Endothelial cell (in vitro differentiated cells): ENCODE data around the gene CLDN20. TPM values are rescaled to one million over a fixed set of nuclear protein-coding genes. Genes with fewer than 3 reads are reported as not detected.

Experiments
- DNase-seq: peaks from one replicate; pipeline ENCODE4 v3.0.0; 2021; ENCODE audit warnings: low spot score
- H3K27ac Mint-ChIP-seq: one replicate; pipeline ENCODE4 v1.8.0; 2021; ENCODE audit warnings: mixed read lengths, inconsistent platforms; ENCODE audit not compliant: unreplicated experiment
- H3K27me3 Mint-ChIP-seq: one replicate; pipeline ENCODE4 v1.8.0; 2021; ENCODE audit warnings: mild to moderate bottlenecking, moderate library complexity, mixed read lengths, inconsistent platforms; ENCODE audit not compliant: unreplicated experiment
- H3K36me3 Mint-ChIP-seq: one replicate; pipeline ENCODE4 v1.8.0; 2021; ENCODE audit warnings: mild to moderate bottlenecking, low read depth, mixed read lengths, inconsistent platforms; ENCODE audit not compliant: unreplicated experiment
- H3K4me1 Mint-ChIP-seq: one replicate; pipeline ENCODE4 v1.8.0; 2021; ENCODE audit warnings: mild to moderate bottlenecking, mixed read lengths, inconsistent platforms; ENCODE audit not compliant: unreplicated experiment
- H3K4me3 Mint-ChIP-seq: one replicate; pipeline ENCODE4 v1.8.0; 2021; ENCODE audit warnings: mild to moderate bottlenecking, mixed read lengths, inconsistent platforms; ENCODE audit not compliant: unreplicated experiment
- H3K9me3 Mint-ChIP-seq: one replicate; pipeline ENCODE4 v1.8.0; 2021; ENCODE audit warnings: mixed read lengths, inconsistent platforms; ENCODE audit not compliant: unreplicated experiment
- total RNA-seq: library from RNA; stranded (reverse); fragmentation: NEBNext Ultra II Directional; extraction: Animal tissue kit (Norgen Biotek cat#: 25700); gene quantifications from one replicate; pipeline ENCODE4 v1.2.1, GENCODE V29; 2021; ENCODE audit not compliant: unreplicated experiment
- TF ChIP-seq, protein P1 (sequence below): fragments of 200-600 bp; sonication (generic); IDR thresholded peaks from one replicate; pipeline ENCODE4 v1.5.0; 2021; ENCODE audit warnings: antibody characterized with exemption; ENCODE audit not compliant: unreplicated experiment

The CLDN20 gene
- total RNA-seq, 1 donor from 2014 or later: 0.23 TPM

DNA sequence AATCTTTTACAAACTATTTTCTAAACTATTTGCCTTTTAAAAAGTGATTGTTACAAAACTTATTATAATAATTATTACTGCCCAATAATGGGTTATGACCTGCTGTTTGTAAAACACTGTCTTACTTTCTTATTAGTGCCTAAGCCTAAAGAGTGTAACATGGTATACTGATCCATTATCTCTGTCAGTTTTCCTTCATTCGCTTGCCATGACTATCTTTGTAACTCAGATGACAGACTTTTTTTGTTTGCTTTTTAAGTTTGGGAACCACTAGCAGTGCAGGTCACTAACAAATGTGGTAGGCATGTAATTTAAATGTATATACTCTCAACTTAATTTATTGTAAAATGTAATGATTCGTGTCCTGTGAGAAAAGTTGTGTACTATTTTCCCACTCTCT is 60.4 kb downstream of the CLDN20 start:
- Mint-ChIP-seq H3K9me3 (no peaks in the 10 kb centered on the region), H3K27ac (no peak overlapping the region), H3K27me3 (no peaks in the 10 kb centered on the region), H3K4me1 (peaks cover 20% of the 10 kb centered on the region), H3K36me3 (no peaks in the 10 kb centered on the region), H3K4me3 (no peak overlapping the region)
- DNase-seq: no peak
- TF ChIP-seq, protein P1, sequence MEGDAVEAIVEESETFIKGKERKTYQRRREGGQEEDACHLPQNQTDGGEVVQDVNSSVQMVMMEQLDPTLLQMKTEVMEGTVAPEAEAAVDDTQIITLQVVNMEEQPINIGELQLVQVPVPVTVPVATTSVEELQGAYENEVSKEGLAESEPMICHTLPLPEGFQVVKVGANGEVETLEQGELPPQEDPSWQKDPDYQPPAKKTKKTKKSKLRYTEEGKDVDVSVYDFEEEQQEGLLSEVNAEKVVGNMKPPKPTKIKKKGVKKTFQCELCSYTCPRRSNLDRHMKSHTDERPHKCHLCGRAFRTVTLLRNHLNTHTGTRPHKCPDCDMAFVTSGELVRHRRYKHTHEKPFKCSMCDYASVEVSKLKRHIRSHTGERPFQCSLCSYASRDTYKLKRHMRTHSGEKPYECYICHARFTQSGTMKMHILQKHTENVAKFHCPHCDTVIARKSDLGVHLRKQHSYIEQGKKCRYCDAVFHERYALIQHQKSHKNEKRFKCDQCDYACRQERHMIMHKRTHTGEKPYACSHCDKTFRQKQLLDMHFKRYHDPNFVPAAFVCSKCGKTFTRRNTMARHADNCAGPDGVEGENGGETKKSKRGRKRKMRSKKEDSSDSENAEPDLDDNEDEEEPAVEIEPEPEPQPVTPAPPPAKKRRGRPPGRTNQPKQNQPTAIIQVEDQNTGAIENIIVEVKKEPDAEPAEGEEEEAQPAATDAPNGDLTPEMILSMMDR: no peak

DNA sequence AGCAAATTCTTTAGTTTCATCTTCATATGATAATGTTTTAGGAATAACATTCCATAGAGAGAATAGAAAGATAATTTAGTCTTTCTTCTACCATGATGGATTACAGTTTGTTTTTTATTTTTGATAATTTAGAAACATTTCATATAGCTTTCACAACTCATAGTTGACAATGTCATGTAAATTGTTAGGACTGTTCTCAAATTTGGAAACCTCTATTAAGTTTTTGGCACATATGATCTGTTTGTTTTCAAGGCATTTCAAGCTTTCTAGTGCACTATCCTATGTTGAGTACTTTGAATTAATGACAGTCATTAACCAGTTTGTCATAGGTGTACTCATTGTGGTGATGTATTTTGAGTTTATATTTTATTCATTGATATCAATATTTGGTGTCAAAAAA is 61.2 kb downstream of the CLDN20 start:
- H3K4me1 Mint-ChIP-seq: peaks cover 21% of the 10 kb centered on the region
- TF ChIP-seq, protein P1: no peak
- H3K27ac Mint-ChIP-seq: no peak overlapping the region
- H3K27me3 Mint-ChIP-seq: no peaks in the 10 kb centered on the region
- DNase-seq: no peak
- H3K4me3 Mint-ChIP-seq: no peak overlapping the region
- no peaks in the 10 kb centered on the region for H3K9me3 Mint-ChIP-seq
- H3K36me3 Mint-ChIP-seq: no peaks in the 10 kb centered on the region

DNA sequence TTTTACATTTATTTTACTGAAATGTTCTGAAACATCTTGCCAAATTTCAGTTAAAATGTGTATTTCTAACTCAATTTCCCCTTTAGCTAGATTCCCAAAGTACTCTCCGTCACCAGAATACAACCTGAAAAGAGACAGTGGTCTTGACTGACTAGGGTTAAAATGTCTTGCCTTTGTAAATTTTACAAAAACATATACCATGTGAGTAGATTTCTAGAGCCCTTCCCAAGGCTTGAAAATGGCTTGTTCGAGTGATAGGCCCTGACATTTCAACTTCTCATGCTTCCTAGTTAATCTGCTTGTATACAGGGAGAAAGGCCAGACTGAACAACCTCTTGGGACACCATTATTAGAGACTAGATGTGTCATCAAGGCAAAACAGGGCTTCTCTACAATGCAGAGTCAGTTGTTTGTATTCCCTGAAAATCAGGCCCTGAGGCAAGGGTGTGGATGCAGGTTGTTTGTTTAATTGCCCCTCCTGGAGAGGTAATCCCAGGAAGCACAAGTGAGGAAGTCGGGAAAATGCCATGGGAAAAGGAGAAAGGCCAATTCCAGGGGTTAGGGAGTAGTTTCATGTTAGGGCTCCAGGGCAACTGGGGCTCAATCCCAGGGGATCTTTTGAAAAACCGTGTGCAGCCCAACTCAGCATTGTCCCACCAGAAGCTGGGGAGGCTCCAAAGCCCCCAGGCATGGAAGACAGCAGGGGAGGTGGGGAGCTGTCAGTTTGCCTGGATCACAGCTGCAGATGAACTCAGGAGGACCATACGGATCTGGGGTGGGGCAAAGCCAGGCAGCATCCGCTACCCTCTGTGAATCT is 62.1 kb downstream of the CLDN20 start:
- Mint-ChIP-seq H3K4me1 (peaks cover 21% of the 10 kb centered on the region), H3K27ac (no peak overlapping the region), H3K27me3 (no peaks in the 10 kb centered on the region), H3K4me3 (no peak overlapping the region), H3K36me3 (no peaks in the 10 kb centered on the region), H3K9me3 (no peaks in the 10 kb centered on the region)
- TF ChIP-seq, protein P1: no peak
- DNase-seq: no peak

Other genes with a start within 250 kb of the CLDN20 start
- gene TFB1M, start 50.5 kb downstream of the CLDN20 start, total RNA-seq: 25.9 TPM
- gene NOX3, start 191.8 kb downstream of the CLDN20 start, total RNA-seq: not detected